Gastroesophageal sphincter (tissue), 3 donors: ENCODE measurements around the gene DISC1.

Experiments used
- POLR2A ChIP-seq, 2 donors: fragments of 450-650 bp; IDR thresholded peaks; one replicate each; pipeline ENCODE4 v1.6.1; 2017; ENCODE audit warnings: antibody characterized with exemption in 2 of 2, mild to moderate bottlenecking in 2 of 2, moderate library complexity in 1 of 2
- TF ChIP-seq, protein P1 (sequence below), 4 experiments: fragments of 200-600 bp in 2 of 4; fragments of 450-650 bp in 2 of 4; sonication (generic) in 1 of 4; IDR thresholded peaks; one replicate each; pipeline ENCODE4 v1.5.1; 2017 to 2019; ENCODE audit warnings: antibody characterized with exemption in 4 of 4, mild to moderate bottlenecking in 2 of 4, moderate library complexity in 2 of 4

DNA sequence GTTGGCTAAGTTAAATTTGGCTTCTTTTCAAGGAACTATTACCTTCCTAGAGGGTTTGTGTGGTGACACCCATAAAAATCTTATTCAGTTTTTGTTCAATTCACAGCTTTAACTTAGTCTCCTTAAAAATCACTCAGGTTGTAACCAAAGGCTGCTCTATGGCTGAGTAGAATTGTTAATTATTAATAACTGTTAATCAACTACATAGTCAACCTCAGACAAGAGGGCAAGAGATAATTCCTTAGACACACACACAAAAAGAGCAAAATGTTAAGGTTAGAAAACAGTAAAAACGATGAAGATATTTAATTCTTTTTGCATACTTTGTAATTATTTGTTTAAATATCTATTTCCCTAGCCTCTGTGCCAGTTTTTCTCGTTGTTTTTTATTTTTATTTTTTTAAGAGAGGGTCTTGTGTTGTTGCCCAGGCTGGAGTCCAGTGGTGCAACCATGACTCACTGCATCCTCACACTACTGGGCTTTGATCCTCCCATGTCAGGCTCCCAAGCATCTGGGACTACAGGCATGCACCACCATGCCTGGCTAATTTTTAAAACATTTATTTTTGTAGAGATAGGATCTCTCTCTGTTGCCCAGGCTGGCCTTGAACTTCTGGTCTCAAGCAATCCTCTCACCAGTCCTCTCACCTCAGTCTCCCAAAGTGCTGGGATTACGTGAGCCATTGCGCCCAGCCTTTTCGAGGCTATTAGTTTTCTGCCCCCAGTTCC is 215.2 kb downstream of the DISC1 start:
- TF ChIP-seq, protein P1, sequence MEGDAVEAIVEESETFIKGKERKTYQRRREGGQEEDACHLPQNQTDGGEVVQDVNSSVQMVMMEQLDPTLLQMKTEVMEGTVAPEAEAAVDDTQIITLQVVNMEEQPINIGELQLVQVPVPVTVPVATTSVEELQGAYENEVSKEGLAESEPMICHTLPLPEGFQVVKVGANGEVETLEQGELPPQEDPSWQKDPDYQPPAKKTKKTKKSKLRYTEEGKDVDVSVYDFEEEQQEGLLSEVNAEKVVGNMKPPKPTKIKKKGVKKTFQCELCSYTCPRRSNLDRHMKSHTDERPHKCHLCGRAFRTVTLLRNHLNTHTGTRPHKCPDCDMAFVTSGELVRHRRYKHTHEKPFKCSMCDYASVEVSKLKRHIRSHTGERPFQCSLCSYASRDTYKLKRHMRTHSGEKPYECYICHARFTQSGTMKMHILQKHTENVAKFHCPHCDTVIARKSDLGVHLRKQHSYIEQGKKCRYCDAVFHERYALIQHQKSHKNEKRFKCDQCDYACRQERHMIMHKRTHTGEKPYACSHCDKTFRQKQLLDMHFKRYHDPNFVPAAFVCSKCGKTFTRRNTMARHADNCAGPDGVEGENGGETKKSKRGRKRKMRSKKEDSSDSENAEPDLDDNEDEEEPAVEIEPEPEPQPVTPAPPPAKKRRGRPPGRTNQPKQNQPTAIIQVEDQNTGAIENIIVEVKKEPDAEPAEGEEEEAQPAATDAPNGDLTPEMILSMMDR (IDR thresholded peaks at IDR 0.05), result no peak
- TF ChIP-seq POLR2A (IDR thresholded peaks at IDR 0.05), result no peak
